G401 (cell line): ENCODE results near the gene BCAS1. TPM values are rescaled to one million over a fixed set of nuclear protein-coding genes. Genes with fewer than 3 reads are reported as not detected.

Experiments used
- DNase-seq: peaks from one replicate; pipeline ENCODE4 v3.0.0-alpha.2; 2015; ENCODE audit warnings: low spot score
- in situ Hi-C: cut with HindIII; loops from 2 replicates; pipeline ENCODE4 v1.10.0; 2016; ENCODE audit warnings: low sequenced_read_pairs, mixed read lengths
- total RNA-seq: library from RNA; depleted of rRNA; stranded (reverse); fragments of >200 nt; shearing (Covaris generic); gene quantifications from 2 replicates; pipeline ENCODE4 v1.2.3, GENCODE V29; 2014

BCAS1 gene
- total RNA-seq, 1 experiment from 2014 or later, result not detected

DNA sequence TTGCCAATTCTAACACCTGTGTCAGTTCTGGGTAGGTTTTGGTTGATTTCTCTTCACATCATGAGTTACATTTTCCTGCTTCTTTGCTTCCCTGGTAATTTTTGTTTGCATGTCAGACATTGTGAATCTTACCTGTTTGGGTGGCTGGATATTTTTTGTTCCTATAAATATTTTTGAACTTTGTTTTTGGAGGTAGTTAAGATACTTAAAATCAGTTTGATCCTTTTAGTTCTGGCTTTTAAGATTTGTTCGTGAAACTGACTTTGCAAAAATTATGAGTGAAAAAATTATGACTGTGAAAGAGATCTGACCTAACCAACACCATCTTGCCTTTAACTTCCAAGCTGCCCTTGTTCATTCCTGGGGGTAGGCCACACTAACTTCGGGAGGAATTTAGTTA, 69.5 kb downstream of the BCAS1 start:
- DNase-seq, result no peak
- in situ Hi-C loops, result no loop called here

DNA sequence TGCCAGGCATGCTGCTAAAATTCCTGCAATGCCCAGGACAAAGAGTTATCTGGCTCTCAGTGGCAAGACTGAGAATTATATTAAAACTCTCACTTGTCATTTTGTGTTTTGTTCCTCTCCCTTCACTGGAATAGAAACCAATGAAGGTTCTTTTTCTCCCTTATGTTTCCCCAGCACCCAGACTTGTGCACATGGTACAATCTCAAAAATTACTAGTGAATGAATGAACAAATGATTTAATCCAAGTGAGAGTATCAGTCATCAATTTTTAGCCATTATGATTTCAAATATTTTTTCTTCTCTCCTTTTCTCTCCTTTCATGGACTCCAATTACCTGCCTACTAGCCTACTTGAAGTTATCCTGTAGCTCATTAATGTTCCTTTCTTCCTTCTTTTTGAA, 70.1 kb downstream of the BCAS1 start:
- in situ Hi-C loops, result no loop called here

DNA sequence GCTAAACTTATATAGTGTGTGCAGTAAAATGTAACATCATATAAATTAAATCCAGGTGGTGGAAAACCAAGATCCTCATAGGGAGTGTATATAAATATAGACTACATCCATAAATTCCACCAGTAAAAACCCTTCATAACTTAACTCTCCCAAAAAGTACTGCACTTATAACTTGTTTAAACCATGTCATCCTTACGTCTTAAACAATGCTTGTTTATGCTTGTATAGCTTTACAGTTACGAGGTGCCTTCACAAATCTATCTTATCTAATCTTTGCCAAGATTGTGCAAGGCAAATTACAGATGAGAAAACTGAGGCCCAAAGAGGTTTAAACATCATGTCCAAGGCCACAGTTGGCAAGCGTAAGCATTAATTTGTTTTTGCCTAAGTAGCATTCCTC, 71.3 kb downstream of the BCAS1 start:
- in situ Hi-C loops, result no loop called here
- DNase-seq, result no peak

More for the DNA sequence above, 70.1 kb downstream of the BCAS1 start:
- no peak for DNase-seq

DNA sequence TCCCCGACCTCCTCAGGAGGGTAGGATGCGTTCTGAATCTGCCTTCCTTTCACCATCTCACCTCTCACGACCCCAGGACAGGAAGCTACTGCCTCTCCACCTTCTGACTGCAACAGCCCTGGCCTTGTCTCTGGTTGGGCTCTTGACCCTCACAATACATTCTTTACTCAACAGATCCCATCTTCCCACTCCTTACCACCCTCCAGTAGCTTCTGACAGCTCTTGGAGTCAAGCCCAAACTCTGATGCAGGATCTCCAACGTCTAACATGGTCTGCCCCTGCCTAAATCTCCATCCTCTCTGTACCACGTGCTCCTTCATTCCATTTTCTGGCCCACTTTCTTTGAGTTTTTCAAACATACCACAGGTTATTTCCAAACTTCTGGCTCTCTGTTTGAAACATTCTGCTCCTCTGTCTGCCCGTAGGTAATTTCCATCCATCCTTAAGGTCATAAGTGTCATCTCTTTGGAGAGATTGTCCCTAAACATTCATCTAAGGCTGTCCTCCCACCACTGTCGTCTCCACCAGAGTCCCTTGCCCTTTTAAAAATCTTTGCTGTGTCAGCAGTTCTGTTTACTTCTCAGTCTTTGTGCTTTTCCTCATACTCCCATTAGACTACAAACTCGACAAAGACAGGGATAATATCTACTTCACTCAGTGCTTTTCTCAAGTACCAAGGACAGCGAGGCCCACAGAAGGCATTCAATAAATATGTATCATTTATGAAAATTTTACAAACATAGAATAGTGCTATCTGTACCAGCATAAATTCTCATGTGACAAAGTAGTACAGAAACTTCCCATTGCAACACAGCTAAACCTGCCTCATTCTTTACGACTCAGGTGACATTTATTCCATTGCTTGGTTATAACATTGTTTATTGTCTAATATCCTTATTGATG, 73.6 kb downstream of the BCAS1 start:
- in situ Hi-C loops, result no loop called here
- DNase-seq, result no peak

DNA sequence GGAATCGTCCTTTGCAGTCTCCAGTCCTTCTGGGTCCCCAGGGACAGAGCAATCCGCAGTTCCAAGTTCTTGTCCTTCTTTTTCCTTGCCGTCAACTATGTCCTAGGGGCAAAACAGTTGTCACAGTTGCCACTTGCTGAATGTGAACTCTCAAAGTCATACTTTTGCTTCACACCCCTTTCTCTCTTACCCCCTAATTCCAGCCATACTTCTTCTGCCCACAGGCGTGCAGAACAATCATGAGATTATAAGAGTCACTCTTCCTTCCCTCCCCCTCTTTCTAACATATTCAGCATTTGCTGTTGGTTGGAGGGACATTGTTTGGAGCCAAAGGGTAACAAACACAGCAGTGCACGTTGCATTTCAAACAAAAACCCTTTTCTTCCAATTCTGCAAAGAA, 74.4 kb downstream of the BCAS1 start:
- in situ Hi-C loops, result no loop called here
- no peak for DNase-seq

DNA sequence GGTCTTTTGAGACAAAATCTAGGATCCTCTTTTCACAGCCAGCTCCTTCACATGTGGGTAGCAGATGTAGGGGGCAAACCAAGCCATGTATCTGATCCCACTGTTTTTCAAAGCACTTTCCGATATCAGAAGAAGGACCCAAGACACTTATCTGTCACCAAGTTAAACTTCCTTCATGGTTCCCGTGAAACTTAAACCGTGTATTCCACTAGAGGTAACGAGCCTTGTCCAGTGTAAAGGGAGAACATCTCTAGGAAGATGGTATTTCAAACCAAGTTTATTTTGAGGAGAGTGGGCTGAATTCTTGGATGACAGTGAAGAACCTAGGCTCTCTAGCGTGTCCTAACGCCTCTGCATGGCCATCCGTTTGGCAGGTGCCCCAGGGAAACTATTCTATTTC, 76.3 kb downstream of the BCAS1 start:
- no peak for DNase-seq
- in situ Hi-C loops, result loop anchor here (5.0 kb wide), 1 partner anchor 37 kb away; no protein-coding TSS in a partner anchor

DNA sequence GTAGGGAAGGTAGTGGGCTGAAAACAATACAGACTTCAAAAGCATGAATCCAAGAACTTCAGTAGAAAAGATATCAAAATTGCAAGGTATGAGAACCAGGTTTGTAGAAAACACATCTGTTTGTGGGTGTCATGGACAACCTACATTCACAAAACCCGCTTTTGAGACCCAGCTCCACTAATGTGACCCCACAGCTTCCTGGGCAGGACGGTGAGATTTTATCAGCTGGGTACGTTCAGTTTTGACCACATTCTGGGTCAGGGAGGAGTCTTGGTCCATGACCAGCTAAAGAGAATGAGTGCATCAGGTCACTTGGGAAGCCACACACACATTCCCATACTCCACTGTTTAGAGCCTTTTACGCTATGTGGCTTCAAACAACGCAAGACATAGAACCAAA, 77.1 kb downstream of the BCAS1 start:
- in situ Hi-C loops, result loop anchor here (5.0 kb wide), 1 partner anchor 36 kb away; no protein-coding TSS in a partner anchor
- DNase-seq, result no peak

DNA sequence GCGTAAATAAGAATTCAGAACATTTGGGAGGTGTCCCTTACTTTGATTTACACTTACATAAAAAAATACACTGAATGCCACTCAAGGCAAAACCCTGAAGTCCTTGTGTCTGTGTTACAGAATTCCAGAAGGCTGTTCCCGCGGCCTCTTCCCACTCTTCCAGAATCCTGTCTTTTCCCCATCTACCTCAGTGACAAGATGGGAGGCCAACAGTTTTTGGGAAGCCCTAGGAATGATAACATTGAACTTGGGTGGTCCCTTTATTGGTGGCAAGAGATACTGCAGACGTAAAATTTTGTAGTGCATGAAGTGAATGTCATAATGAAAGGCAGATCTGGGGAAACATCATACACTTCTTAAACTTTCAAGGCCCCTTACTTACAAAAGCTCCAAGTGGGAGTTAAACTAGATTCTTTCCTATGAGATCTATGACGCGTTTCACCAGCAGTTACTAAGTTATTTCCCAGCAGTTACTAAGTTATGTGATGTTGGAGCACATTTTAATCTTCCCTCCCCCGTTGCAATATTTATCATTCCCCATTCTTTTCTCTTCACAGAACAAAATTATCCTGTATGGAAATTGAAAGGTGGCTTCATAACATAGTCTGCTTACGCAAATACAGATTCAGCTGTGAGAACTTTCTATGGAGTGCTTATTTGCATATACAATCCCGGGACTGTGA, 79.5 kb downstream of the BCAS1 start:
- DNase-seq, result no peak
- in situ Hi-C loops, result loop anchor here (5.0 kb wide), 1 partner anchor 34 kb away; no protein-coding TSS in a partner anchor

DNA sequence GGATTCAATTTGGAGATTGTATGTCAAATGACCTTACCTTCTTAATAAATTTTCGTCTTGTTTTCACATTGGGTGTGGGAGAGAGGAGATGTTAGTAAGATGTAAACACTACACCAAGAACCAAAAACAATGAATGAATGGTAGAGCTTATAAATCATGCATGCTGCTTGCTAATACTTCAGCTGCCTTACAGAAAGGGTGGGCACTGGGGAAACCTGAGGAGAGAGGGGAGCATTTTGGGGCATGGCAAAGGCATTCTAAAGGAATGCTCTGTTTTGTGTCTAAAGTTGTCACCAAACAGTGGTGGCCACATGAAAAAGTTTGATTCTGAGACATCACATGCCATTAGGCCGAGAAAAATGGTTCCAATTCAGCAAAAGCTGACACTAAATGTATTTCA, 80.4 kb downstream of the BCAS1 start:
- DNase-seq, result no peak
- in situ Hi-C loops, result loop anchor here (5.0 kb wide), 1 partner anchor 33 kb away; no protein-coding TSS in a partner anchor

DNA sequence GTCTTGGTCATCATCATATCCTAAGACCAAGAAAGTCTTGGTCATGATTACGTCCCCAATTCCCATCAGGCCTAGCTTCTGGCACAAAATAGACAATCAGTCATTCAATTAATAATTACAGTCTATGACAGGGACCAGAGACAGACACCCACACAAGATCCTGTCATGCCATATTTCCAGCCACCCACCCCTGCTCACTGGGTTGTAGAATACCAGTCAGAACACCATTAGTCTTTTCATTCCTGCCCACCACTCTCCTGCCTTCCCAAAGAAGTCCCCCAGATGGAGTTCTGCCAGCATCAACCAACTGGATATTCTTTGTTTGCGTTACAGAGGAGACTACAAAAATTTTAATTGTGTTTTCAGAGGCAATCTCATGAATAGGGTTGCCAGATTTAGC, 81.0 kb downstream of the BCAS1 start:
- DNase-seq, result no peak
- in situ Hi-C loops, result no loop called here

DNA sequence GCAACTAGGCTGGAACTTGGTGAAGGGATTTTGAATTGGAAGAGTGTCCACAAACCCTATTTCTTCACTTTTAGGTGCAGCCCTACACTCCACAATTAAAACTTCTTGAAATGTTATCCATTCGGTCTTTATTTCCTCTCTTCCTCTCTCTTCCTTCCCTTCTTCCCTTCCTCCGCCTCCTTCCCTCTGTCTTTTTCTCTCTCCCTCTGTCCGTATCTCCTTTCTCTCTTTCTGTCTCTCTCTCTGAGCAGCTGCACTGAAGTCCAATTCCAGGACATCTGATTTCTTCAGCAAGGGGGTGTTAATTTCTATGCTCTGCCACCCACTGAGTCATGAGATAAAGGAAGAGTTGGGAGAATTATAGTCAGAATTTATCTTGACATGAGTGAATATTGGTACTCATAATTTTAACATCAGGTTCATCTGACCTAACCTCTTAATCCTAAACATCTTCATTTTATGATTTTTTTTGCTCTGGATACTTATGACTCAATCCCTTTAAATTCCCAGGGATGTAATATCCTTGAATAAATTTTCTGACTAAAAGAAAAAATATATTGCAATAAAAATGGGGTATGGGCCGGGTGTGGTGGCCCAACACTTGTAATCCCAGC, 84.2 kb downstream of the BCAS1 start:
- in situ Hi-C loops, result no loop called here
- no peak for DNase-seq

DNA sequence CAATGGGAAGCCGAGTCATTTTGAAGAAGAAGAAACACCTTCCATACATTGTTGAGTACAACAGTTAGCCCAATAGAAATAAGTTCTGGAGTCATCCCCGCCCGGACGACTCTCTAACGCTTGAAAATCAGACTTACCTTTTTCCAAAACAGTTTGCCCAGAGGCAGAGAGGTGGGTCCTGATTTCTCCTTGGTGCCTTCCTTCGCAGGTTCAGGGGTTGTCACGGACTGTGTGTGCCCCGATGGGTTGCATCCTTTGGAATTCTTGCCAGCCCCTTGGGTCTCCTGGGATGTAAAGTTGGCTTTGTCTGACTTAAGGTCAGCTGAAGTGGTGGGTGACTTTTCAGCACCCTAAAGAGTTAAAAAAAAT, 85.3 kb downstream of the BCAS1 start:
- DNase-seq, result no peak
- in situ Hi-C loops, result no loop called here

DNA sequence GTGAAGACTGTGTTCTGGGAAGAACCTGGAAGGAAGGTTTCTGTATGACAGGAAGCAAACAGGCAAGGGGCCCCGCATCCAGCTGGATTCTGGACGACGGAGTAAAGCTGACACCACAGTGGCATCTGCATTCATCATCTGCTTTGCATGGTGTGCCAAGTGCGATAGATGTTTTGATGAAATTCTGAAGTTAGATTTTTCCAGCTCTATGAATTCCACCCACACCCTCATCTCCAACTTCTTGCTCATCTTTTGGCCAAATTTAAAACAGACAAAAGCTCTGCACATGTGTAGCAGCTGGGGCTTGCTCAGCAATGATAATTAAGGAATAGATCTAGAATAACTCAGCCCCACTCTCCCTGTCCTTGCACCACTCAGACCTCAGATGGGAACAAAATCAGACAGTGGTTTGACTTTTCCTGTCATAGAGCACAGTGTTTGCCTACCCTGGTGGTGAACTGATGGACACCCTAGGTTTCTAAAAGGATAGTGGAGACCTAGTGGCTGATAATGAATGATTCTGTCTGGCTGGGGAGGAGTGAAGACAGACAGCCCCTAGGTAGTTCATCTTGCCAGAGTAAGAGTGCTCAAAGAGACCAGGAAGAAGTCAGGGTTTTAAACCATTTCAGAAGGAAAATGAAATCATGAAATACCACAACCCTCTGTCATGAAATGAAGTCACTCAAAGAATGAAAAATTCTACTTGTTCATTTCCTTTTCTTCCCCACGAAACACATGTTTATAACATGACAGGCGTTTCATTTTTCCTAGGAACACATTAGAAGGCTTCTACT, 85.8 kb downstream of the BCAS1 start:
- in situ Hi-C loops, result no loop called here

DNA sequence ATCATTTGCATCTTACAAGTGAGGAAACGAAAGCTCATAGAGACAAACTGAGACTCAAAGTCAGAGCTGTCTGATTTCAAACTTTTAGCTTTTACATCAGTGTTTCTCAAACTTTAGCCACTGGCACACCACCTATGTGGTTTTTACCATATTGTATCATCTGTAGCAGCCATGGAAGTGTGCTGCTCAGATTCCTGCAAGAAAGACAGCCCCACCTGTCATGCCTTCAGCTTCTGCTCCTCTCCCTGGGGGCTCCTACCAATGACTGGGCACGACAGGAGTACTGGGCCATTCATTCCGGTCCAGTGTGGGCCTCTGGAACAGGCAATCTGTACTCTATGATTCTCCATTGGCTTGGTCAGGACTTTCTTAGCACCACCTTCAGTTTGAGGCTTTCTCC, 87.0 kb downstream of the BCAS1 start:
- DNase-seq, result no peak
- in situ Hi-C loops, result no loop called here

More for the DNA sequence above, 85.8 kb downstream of the BCAS1 start:
- DNase-seq, result no peak

DNA sequence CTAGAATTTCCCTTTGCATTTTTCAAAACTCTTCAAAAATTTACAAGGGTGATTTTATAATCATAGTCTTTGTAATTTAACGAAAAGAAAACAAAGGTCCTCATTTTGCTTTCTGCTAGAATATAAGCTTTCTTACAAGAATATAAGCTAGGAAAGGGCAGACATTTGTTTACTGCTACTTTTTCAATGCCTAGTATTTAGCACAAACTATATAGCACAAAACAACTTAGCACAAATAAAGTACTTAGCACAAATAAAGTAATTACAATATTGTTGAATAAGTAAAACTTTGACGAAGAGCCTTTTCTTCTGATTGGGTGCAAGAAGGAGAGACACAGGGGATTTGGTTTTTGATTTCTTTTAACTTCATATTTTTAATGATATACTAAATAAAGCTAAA, 87.8 kb downstream of the BCAS1 start:
- no peak for DNase-seq

DNA sequence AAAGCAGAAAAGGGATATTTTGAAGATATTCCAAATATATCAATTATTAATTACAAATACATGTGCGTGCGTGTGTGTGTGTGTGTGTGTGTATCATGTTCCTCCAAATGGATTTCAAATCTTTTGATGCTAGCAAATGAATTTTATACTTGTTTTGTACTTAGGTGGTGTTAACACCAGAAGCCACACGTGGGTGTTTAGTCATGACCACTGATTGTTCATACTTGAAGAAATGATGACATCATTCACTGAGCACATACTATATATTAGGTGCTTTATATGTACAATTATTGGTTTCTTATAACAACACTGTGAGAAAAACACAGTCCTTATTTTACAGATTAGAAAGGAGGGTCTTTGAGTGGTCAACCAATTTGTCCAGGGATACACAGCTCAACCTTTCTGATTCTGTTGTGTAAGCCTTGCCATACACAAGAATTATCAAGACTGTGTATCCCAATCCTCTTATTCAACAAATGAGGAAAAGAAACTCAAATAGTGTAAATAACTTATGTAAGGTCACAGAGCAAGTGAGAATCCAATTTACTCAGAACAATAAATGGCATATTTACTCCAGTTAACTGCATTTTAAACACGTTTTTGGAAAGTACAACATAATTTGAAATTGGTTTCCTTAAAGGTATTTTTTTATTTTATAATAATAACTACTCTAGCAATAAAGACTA, 88.5 kb downstream of the BCAS1 start:
- in situ Hi-C loops, result no loop called here
- no peak for DNase-seq

More for the DNA sequence above, 87.8 kb downstream of the BCAS1 start:
- in situ Hi-C loops, result no loop called here

DNA sequence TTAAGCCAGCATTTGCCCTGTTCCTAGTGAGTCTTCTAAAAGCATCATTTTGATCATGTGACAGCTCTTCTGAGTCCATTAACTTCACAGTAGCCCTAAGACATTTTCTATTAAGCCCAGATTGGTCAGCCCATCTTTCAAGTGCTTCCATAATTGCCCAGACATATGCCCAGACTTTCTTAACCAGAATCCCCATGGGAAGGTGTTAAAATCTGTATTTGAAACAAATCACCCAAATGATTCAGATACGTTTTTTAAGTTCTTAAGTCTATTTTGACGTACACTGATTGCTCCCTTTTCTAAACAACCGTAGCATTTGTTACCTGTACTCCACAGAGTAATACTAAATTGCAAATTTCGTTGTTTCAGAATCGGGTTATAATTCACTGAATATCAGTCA, 89.3 kb downstream of the BCAS1 start:
- DNase-seq, result no peak
- in situ Hi-C loops, result no loop called here

DNA sequence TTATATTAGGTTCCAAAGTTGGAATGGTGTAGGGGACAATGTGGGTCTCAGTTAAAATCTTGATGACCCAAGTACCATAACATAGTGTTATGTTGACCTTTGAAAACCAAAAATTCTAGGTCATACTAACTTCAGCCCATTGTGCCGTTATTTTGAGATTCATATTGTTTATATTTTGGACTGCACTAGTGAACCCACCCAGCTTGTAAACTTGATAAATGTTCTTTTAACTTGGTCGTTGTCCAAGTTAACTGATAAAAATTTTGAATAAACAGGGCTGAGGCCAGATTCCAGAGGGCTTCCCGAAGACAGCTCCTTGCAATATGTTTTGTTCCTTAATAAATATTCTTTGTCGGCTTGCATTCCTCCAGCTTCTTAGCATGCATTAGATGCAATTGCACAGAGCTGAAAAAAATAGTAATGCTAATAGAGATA, 90.3 kb downstream of the BCAS1 start:
- no peak for DNase-seq
- in situ Hi-C loops, result no loop called here

DNA sequence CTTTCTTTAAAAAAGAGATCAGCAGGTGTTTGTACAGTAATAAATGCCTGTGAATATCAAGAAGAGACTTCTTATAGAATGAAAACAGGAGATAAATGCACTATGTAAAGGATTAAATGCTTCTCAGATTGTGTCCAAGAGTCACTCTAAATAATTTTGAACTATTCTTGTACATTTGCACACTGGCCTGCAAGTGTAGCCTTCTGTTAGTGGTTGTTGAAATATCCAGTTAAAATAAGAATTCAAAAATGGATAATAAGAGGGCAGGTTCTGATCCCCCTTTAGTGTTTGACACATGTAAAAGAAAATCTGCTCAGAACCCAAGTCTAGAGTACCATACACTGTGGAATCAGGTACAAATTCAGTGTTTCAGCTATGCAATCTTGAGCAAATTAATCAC, 91.9 kb downstream of the BCAS1 start:
- in situ Hi-C loops, result no loop called here

More for the DNA sequence above, 91.9 kb downstream of the BCAS1 start:
- DNase-seq, result no peak
